Measurements from ENCODE around the gene SIK3. TPM values are rescaled to one million over a fixed set of nuclear protein-coding genes. Genes with fewer than 3 reads are reported as not detected.
A peak's percentile ranks its signal among the peaks of the same experiment; 100 is the strongest.

The SIK3 gene
- total RNA-seq, 4 donors from 2014 or later, result 31.7 to 56.1 (median 45.3) TPM

GRCh38 chr11:117083011-117083935, 15.0 kb downstream of the SIK3 start:
- H3K4me1 ChIP-seq, result peaks cover 6 to 90% (median 15%) of the 10 kb centered on the region in 3 donors

GRCh38 chr11:117081908-117082307, 16.3 kb downstream of the SIK3 start:
- TF ChIP-seq CTCF (IDR thresholded peaks at IDR 0.05) (peak in 1 of 4 experiments; percentile 16), EP300 (IDR thresholded peaks at IDR 0.05) (no peak)
- no peaks in the 10 kb centered on the region for H3K9me3 ChIP-seq
- ATAC-seq, result no peak
- H3K4me3 ChIP-seq, result no peak overlapping the region
- 89 to 92% methylated on average over 1 of the region's 1 CpG for WGBS, 2 donors (ENCODE audit: low coverage in 1 of 2)
- no peaks in the 10 kb centered on the region for H3K27me3 ChIP-seq
- peaks cover 13 to 92% (median 19%) of the 10 kb centered on the region in 3 donors for H3K4me1 ChIP-seq
- no peak overlapping the region for H3K27ac ChIP-seq
- no peaks in the 10 kb centered on the region for H3K36me3 ChIP-seq

More at GRCh38 chr11:117083011-117083935, 15.0 kb downstream of the SIK3 start:
- peak; percentile 50 for ATAC-seq
- TF ChIP-seq POLR2AphosphoS5 (IDR thresholded peaks at IDR 0.05), result no peak
- TF ChIP-seq EP300 (IDR thresholded peaks at IDR 0.05), result no peak
- no peak for TF ChIP-seq POLR2A (IDR thresholded peaks at IDR 0.05)
- TF ChIP-seq CTCF (IDR thresholded peaks at IDR 0.05), result no peak
- Histone ChIP-seq H3K27me3 (no peaks in the 10 kb centered on the region), H3K36me3 (no peaks in the 10 kb centered on the region), H3K4me3 (no peak overlapping the region), H3K9me3 (no peaks in the 10 kb centered on the region), H3K27ac (peak overlapping the region in 1 of 4 donors; percentile 48)
- 65 to 73% methylated on average over 4 to 5 of the region's 5 CpGs for WGBS, 2 donors (ENCODE audit: low coverage in 1 of 2)

GRCh38 chr11:117080370-117080769, 17.9 kb downstream of the SIK3 start:
- H3K27me3 ChIP-seq, result no peaks in the 10 kb centered on the region
- no peak overlapping the region for H3K4me3 ChIP-seq
- ATAC-seq, result no peak
- peaks cover 16 to 92% (median 21%) of the 10 kb centered on the region in 3 donors for H3K4me1 ChIP-seq
- H3K27ac ChIP-seq, result no peak overlapping the region
- no peaks in the 10 kb centered on the region for H3K9me3 ChIP-seq
- TF ChIP-seq EP300 (IDR thresholded peaks at IDR 0.05) (no peak), POLR2AphosphoS5 (IDR thresholded peaks at IDR 0.05) (no peak), POLR2A (IDR thresholded peaks at IDR 0.05) (no peak), CTCF (IDR thresholded peaks at IDR 0.05) (no peak)
- H3K36me3 ChIP-seq, result no peaks in the 10 kb centered on the region
- WGBS, 2 donors (ENCODE audit: low coverage in 1 of 2), result 94 to 100% methylated on average over 1 to 5 of the region's 5 CpGs

GRCh38 chr11:117076941-117077691, 21.1 kb downstream of the SIK3 start:
- Histone ChIP-seq H3K36me3 (no peaks in the 10 kb centered on the region), H3K27ac (no peak overlapping the region), H3K4me1 (peaks cover 18 to 84% (median 28%) of the 10 kb centered on the region in 3 donors), H3K4me3 (no peak overlapping the region), H3K9me3 (no peaks in the 10 kb centered on the region), H3K27me3 (no peaks in the 10 kb centered on the region)
- no peak for ATAC-seq
- no peak for TF ChIP-seq EP300 (IDR thresholded peaks at IDR 0.05)
- no peak for TF ChIP-seq POLR2AphosphoS5 (IDR thresholded peaks at IDR 0.05)
- no peak for TF ChIP-seq POLR2A (IDR thresholded peaks at IDR 0.05)
- TF ChIP-seq CTCF (IDR thresholded peaks at IDR 0.05), result no peak
- WGBS, 2 donors (ENCODE audit: low coverage in 1 of 2), result 51 to 63% methylated on average over 2 to 3 of the region's 3 CpGs

Measured in gastroesophageal sphincter (tissue), 4 donors.